Central memory CD4-positive, alpha-beta T cell (primary cell): ENCODE data around the gene C17orf100.

ENCODE experiments used
- DNase-seq: peaks from one replicate; pipeline ENCODE4 v3.0.0; 2022
- total RNA-seq, 3 experiments: gene quantifications; one replicate each; lab custom pipeline; 2026; lab: John Stamatoyannopoulos, UW

C17orf100 gene
- total RNA-seq, result 1.2 to 4.8 (median 3.7) reads per million in 3 experiments

DNA sequence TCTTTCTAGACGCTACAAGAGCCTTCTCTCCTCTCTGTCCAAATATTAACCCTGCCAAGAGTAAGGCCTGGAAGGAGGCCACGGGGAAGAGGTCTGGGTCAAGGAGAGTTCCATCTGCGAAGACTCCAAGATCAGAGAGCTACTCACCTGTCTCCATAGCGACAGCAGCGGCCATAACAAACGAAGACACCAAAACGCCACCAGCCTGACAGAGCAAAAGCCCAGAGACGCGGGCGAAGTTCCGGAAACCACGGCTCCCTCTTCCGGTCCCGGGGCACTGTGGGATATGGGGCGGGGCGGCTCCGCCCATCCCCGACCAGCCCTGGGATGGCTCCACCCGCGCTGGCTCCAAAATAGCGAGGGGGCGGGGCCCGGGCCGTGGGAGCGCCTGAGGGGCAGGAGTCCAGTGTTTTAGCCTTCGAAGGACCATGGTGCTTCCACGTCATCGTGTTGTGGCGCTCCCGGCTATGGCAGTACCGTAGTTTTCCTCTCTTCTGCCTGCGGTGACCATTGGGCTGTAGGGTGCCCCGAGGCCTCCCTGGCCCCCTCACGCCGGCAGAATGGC, at the start of gene C17orf100, which contains the start of gene MED31:
TSS of gene C17orf100 (plus strand) at position 409 of the 565 bp plus-strand sequence. CDS start at position 561, 152 bp downstream.
TSS of gene MED31 (minus strand) at position 252 of the 565 bp plus-strand sequence. CDS start at position 175, 77 bp downstream.
- DNase-seq, result peak; percentile 94

DNA sequence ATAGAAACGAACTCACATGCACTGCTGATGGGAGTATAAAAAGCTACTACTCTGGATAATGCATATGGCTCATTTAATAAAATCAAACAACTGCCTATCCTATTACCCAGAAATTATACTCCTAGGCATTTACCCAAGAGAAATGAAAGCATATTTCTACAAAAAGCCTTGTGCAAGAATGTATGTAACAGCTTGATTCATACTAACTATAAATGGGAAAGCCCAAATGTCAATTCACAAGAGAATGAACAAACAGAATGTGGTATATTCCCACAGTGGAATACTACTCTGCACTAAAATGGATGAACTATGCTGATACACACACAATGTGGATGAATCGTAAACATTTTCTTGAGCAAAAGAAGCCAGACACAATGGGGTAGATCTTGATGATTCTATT, 49.4 kb upstream of the C17orf100 start:
- no peak for DNase-seq

DNA sequence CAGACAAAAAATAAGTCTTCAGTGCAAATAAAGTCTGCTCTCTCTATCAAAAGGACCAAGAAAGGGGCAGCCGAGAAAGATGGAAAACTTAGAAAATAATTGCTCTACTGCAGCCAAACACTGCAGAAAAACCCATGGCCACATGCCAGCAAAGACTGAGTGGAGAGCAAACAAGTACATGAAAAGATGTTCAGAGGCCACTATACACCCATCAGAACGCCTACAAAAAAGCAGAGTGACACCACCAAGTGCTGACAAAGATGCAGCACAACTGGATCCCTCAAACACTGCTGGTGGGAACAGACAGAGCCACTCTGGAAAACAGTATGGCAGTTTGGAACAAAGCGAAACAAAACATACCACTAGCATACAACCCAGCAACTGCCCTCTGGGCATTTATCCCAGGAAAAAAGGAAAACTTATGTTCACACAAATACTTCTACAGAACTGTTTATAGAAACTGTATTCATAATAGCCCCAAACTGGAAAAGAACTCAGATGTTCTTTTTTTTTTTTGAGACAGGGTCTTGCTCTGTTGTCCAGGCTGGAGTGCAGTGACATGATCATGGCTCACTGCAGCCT, 47.7 kb upstream of the C17orf100 start:
- no peak for DNase-seq

DNA sequence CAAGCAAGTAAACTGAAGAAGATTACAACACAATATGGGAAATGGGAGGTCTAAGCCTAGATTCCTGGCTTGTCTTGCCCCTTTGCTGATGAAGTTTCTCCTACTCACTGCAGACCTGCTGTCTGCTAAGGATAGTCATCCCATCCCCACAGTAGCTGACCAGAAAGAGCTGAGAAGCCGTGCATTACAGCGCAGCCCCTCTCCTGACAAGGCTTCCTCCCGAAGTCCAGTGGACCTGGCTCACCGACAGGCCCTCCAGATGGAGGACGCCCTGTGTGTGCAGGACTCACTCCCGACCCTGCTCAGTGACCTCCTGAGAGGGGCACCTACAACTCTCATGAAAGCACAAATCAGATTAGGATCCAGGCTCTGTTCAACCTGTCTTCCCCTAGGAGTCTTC, 46.4 kb upstream of the C17orf100 start:
- DNase-seq, result no peak

DNA sequence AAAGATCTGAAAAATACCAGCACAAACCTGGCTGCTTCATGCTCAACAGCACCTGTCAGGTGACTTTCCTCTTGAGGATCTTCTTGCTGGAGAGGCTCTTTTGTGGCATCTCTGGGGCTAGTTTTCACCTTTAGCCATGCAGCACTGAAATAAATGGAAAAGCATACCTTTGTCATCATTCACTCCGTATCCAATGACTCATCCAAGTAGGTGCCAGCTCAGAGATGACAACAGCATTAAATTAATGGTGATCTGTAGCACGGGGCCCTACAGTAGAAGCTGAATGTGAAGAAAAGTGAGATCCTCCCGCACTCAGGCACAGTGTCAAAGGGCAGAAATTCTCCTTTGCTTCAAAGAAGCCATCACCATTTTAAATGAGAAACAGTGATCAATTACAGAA, 43.2 kb upstream of the C17orf100 start:
- no peak for DNase-seq

DNA sequence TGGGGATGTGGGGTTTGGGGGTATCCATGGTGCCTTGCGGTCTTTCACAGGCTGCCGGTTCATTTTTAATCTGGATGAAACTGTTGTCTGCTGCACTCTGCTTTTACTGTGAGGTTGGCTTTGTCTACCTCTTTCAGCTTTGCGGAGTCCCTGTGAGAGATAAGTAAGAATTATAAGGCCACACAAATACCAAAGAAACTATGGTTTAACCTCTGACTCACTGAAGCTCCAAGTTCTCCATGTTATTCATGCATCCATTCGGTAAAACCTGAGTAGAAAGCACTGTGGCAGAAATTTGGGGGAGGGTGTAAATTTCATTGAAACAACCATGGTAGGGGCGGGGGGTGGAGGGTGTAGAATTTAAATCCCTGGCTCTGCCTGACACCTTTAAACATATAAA, 41.6 kb upstream of the C17orf100 start:
- DNase-seq, result no peak

DNA sequence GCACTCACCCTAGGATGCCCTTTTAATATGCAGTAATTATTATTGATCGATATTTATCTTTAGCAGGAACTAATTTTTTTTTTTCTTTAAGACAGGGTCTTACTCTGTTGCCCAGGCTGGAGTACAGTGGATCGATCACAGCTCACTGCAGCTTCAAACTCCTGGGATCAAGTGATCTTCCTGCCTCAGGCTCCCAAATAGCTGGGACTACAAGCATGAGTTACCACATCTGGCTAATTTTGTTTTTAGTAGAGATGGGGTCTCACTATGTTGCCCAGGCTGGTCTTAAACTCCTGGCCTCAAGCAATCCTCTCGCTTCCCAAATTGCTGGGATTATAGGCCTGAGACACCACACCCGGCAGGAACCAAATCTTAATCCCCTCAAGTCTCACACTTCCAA, 40.3 kb upstream of the C17orf100 start:
- DNase-seq, result no peak

DNA sequence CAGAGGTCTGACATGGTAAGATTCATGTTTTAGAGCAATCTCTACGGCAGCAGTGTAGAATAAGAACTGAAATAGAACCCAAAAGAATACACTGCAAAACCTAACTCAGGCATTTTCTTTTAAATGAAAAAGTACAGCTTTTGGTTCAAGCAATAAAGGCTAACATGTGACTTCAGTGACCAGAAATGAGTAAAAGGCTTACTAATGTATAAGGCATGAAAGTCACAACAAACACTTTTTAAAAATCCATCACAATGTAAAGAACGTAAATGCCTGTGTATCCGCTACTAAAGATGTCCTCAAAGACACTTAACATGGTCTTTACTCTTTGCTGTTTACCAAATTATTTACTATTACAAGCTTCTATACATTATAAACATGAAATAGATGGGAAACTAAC, 27.6 kb upstream of the C17orf100 start:
- DNase-seq, result no peak

DNA sequence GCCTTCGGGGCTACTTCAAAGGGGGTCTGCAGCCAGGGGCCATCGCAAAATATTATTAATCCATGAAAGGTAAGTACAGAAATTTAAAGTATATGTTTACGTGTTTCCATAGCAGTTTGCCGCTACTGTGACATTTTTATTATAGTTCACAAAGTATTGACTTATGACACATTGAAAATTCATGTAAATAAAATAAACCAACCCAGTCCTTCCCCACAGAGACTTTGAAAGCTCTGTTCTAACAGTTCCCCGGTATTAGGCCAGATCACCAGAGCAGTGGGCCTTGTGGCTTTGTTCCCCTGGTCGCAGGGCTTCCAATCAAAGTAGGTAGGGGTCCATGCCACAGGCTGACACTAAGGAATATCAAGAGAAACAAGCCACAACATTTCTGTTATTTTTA, 24.9 kb upstream of the C17orf100 start:
- DNase-seq, result no peak

DNA sequence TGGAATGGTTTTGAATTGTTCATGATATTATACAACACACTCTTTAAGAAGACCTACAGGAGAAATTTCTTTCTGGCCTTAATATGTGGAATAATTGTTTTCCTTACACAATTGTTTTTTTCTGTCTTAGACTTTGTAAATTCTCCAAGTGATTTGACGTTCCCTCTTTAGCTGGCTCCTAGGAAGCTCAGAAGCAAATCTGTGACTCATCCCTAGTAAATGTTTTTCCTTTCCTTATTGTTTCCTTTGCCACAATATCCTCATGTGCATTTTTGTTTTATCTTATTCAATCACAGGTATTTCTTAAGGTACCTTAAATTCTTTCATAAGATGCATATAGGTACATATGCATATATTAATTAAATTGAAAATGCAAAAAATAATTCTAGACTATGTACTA, 24.5 kb upstream of the C17orf100 start:
- no peak for DNase-seq

DNA sequence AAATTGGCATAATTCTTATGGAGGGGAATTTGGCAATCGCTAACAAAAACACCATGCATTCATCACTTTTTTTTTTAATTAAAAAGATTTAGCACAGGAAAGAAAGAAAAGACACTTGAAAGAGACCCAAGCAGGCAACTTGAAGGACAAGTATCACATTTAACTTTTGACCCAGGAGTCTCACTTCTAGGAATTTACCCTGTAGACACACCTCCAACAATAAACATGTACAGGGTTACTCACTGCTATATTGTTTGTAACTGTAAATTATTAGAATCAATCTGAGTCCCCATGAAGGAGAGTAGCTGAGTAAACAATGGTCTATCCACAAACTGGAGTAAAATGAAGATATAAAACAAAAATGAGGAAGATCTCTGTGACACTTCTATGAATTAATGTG, 21.2 kb upstream of the C17orf100 start:
- DNase-seq, result no peak

DNA sequence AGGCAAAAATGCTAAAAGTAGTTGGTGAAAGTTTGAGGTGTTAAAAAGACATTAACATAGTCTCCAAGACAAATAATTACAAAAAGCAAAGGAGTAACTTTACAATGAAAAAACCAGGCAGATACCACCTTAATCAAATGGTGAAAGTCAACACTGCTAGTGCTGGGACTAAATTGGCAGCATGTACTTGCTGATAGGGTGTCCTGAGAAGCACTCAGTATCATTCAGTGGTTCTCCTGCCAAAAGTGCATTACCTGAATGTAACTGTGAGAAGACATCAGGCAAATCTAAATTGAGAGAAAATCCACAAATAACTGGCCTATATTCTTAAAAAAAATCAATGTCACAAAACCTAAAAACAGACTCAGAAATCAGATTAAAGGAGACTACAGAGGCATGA, 19.0 kb upstream of the C17orf100 start:
- DNase-seq, result no peak

DNA sequence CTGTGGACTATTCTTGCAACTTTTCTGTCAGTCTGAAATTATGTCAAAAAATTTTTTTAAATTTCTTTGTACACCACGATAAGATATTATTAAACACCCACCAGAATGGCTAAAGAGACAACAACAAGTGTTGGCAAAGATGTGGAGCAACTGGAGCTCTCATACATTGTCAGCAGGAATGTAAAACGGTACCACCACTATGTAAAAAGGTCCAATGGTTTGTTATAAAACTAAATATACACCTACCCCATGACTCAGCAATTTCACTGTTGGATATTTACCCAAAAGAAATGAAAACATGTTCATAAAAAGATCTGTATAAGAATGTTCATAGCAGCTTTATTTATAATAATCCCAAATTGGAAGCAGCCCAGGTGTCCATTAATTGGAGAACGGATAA, 18.3 kb upstream of the C17orf100 start:
- no peak for DNase-seq

DNA sequence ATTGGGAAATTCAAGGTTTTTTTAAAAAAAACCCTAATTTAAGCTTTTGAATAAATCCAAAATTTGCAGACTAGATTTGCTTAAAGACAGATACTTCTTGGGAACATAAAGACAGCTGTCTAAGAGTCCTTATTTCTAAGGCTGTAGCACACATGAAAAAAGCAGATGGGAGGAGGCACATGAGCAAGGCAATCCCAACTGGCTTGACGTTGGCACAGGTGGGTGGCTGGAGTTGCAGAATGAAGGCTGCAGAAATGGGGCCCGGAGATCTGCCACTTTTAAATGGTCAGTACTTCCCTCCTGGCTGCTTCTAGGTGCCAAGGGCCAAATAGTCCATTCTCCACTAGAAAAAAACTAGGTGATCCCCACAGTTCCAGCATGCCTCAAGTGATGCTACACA, 15.5 kb upstream of the C17orf100 start:
- DNase-seq, result no peak

DNA sequence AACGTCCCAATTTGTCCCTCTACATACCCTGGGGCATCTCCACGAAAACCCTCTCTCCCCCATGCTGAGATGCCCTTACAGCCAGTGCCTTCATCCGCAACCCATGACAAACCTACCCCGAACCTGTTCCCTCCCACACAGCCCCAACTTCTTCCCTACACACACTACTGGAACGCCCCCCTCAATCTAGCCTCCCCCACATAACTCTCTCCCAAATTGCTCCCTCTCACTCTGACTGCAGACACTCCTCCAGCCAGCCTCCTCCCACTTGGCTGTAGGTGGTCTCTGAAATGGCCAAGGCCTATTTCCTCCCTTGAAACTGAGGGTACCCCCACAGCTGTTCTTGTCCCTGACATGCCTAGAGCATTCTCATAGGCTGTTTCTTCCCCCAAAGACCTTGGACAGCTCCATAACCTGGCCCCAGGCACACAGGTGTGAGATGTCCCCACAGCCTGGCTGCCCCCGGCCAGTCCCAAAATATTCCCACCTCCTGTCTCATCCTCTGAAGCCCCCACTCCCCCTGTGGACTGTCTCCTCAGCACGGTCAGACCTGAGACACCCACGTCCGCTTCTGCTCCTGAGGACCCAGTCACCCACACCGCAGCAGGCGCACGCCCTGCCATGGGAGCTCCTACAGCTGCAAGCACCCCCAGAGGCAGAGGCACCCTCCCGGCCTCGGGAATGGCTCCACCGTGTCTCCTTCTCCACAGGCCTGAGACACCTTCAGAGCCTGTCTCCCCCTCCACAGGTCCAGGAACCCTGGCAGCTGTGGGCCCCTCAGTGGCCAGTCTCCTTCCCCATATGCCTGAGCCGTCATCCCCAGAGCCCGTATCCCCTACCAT, 14.7 kb upstream of the C17orf100 start:
- DNase-seq, result no peak

DNA sequence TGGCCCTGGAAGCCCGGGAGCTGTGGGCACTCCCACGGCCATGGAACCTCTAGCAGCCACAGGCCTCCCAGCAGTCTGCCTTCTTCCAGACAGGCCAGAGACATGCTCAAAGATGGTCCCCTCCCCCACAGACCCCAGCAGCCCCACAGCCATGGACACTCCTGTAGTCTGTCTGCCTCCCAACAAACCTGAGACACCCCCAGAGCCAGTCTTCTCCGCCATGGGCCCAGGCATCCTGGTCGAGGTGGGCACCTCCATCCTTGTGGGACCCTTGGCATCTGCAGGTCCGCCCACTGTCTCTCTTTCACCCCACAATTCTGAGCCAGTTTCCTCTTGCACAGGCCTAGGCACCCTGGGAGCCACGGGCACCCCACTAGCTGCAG, 14.1 kb upstream of the C17orf100 start:
- no peak for DNase-seq

DNA sequence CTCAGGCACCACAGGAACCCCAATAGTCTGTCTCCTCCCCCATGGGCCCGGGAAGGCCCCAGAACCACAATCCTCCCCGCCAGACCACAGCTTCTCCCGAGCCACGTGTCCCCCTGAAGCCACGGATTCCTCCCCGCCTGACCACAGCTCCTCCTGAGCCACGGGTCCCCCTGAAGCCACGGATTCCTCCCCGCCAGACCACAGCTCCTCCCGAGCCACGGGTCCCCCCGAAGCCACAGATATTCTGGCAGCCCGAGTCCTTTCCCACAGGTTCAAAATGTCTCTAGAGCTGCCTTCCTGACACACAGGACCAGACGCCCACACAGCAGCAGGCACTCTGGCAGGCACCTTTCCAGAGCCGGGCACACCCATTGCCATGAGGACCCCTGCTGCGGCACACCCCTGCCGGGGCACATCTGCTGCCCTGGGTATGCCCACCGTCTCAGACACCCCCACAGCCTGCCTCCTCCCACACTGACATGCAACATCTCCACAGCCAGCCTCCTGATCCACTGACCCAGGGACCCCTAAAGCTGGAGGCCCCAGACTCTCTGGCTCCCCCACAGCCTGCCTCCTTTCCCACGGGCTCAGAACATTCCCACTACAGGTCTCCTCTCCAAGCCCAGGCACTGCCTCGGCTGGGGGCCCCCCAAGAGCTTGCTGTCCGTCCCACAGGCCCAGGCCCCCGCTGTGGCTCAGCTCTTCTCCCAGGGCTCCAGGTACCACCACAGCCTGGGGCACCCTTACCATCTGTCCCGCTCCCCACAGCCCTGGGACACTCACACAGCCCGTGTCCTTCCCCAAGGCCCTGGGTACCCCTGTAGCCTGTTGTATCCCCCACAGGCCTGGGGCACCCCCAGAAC, 13.3 kb upstream of the C17orf100 start:
- DNase-seq, result no peak

DNA sequence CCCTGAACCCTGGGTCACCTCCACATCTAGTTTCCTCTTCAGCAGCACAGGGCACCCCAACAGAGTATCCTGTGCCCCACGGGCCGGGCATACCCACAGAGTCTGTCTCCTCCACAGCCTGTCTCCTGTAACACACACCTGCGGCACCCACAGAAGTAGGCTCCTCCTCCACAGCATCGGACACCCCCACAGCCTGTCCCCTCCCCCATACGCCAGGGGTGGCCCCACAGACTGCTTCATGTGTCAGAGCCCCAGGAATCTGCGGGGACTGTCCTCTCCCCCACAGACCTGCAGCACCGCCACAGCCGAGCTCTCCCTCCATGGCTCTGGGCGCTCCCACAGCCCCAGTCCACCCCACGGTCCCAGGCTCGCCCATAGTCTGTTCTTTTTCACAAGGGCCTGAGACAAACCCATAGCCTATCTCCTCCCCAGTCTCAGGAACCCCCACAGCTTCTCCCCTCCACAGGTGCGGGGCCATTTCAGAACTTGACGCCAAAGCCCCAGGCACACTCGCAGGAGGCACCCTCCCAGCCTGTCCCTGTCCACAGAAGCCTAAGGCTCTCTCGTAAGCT, 12.5 kb upstream of the C17orf100 start:
- no peak for DNase-seq

DNA sequence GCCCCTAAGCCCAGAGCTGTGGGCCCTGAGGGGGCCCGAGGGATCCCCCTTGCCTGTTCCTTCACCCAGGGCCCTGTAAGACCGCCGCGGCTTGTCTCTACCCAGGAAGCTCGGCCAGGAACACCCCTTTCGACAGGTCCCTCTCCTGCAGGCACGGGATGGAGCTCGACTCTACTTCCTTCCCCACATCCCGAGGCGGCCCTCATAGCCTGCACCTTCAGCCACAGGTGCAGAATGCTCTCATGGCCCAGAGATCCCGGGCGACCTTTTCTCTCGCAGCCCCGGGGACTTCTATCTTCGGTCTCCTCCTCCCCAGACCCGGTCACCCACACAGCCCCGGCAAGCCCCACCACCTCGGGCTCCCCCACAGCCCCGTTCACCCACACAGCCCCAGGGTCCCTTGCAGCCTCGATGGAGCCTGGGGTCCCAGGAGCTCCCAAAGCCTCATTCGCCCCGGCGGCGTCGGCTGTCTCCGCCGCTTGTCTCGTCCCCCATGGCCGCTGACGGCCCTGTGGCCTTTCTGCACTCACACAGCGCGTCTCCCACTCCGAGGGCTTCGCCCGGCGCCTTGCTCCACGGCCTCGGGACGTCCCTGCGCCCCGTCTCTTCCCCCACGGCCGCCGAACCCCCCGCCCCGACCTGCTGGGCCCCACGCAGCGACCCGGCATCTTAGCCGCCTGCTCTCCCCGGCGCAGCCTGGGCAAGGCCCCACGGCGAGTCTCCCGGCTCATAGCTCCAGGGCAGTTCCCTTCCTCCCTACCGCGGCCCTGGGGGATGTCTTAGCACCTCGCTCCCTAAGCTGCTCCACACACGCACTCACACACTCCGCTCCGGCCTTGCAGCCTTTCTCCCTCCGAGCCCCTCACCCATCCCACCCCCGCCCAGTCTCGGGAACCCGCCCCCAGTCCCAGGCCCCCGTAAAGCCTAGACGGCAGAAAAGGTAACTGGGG, 11.7 kb upstream of the C17orf100 start:
- no peak for DNase-seq

DNA sequence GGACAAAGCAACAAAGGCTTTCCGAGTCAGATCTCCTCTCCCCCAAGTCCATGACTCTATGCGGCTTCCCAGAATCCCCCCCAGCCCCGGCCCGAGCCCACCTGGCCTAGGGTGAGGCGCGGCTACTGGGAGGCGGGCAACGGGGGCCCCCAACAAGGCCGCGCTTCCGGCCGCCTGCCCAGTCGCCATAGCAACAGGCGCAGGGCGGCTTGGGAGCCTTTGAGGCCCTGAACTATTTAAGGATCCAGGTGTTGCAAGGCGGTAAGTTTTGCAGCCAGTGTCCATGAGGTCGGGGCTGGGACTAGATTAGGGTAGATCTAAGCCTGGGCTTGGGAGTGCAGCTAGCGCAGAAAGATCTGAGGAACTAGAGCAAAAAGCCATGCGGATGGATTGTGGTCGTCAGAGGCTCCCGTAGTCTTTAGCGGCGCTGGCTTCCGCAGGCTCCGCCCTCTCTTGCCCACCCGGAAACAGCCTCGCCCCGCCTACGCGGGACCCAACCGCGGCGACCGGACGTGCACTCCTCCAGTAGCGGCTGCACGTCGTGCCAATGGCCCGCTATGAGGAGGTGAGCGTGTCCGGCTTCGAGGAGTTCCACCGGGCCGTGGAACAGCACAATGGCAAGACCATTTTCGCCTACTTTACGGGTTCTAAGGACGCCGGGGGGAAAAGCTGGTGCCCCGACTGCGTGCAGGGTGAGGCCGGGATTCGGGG, 10.9 kb upstream of the C17orf100 start, which contains the start of the genes KIAA0753 and TXNDC17:
TSS of gene KIAA0753 (minus strand) at position 176 of the 711 bp plus-strand sequence. CDS start 5,608 bp downstream, outside the sequence.
TSS of gene TXNDC17 (plus strand) at position 525 of the 711 bp plus-strand sequence. CDS start at position 548, 23 bp downstream.
- DNase-seq, result peak; percentile 86
